GM12878 (cell line): Measurements from ENCODE around the gene UROD. TPM values are rescaled to one million over a fixed set of nuclear protein-coding genes. Genes with fewer than 3 reads are reported as not detected.

ENCODE experiments used
- ATAC-seq: fragments of 200-7000 bp; cut with Tn5 transposase; 3 replicates; pipeline ENCODE4 v1.9.1; 2020; ENCODE audit warnings: mild to moderate bottlenecking, moderate library complexity
- BruUV-seq: library from RNA; stranded (reverse); fragments of 400-500 nt; replicated peaks from 2 replicates; lab custom pipeline; 2021; lab: Mats Ljungman, UMichigan
- CTCF ChIA-PET: fragments of 300-600 bp; sonication (Branson Sonifier 250); formaldehyde crosslinking; extraction: SDS; loops from one replicate; lab custom pipeline; 2021; ENCODE audit warnings: inconsistent platforms; lab: Yijun Ruan, JAX
- POLR2A ChIA-PET: fragments of 350-600 bp; formaldehyde crosslinking; extraction: SDS; loops from one replicate; lab custom pipeline; 2021; ENCODE audit warnings: inconsistent platforms; lab: Charles Lee
- RAD21 ChIA-PET: fragments of 300-600 bp; sonication (Branson Sonifier 250); formaldehyde crosslinking; loops from one replicate; lab custom pipeline; 2023; ENCODE audit warnings: antibody characterized with exemption; ENCODE audit not compliant: unreplicated experiment; lab: Charles Lee
- SMC1A ChIA-PET: fragments of 300-600 bp; sonication (Branson Sonifier 250); formaldehyde crosslinking; loops from one replicate; lab custom pipeline; 2023; ENCODE audit not compliant: unreplicated experiment, uncharacterized antibody; lab: Charles Lee
- DNase-seq: peaks from one replicate; pipeline ENCODE4 v3.0.0-alpha.2; 2011; ENCODE audit warnings: low read depth, low spot score
- FAIRE-seq: peaks from 3 replicates; lab custom pipeline; 2011; peaks lifted over from hg19 to GRCh38; lab: Jason Lieb, UNC
- H2AFZ ChIP-seq: 2 replicates; pipeline ENCODE4 v1.6.0; 2011; ENCODE audit warnings: low read depth, low read length, control low read depth; ENCODE audit not compliant: control insufficient read depth
- H3K27ac ChIP-seq: 2 replicates; pipeline ENCODE4 v1.5.1; 2011; ENCODE audit warnings: control low read depth; ENCODE audit not compliant: control insufficient read depth, insufficient read depth
- H3K27me3 ChIP-seq, 2 experiments: replicated peaks in 1 of 2; 2 replicates each; pipeline versions ENCODE4 v1.6.0 to v1.6.1; 2011; ENCODE audit warnings: low read length in 1 of 2; ENCODE audit not compliant: control insufficient read depth in 2 of 2, insufficient read depth in 2 of 2
- H3K36me3 ChIP-seq, 2 experiments: 2 replicates each; pipeline ENCODE4 v1.5.1; 2011; ENCODE audit warnings: low read length in 1 of 2; ENCODE audit not compliant: control insufficient read depth in 2 of 2, insufficient read depth in 2 of 2
- H3K4me1 ChIP-seq: 2 replicates; pipeline ENCODE4 v1.6.1; 2011; ENCODE audit warnings: mild to moderate bottlenecking, low read length, moderate library complexity, mixed read lengths; ENCODE audit not compliant: control insufficient read depth, insufficient read depth
- H3K4me2 ChIP-seq: 2 replicates; pipeline ENCODE4 v1.6.0; 2011; ENCODE audit warnings: control low read depth; ENCODE audit not compliant: control insufficient read depth, insufficient read depth
- H3K4me3 ChIP-seq: fragments of 200-600 bp; sonication (generic); 2 replicates; pipeline ENCODE4 v1.5.1; 2016
- H3K79me2 ChIP-seq: 2 replicates; pipeline ENCODE4 v1.6.0; 2011; ENCODE audit warnings: low read length; ENCODE audit not compliant: control insufficient read depth, insufficient read depth
- H3K9ac ChIP-seq: 2 replicates; pipeline ENCODE4 v1.8.0; 2011; ENCODE audit warnings: low read length, control low read depth, mixed read lengths; ENCODE audit not compliant: control insufficient read depth, insufficient read depth
- H3K9me3 ChIP-seq: replicated peaks from 3 replicates; pipeline ENCODE4 v1.5.1; 2011; ENCODE audit warnings: mild to moderate bottlenecking, low read length; ENCODE audit not compliant: control insufficient read depth, insufficient read depth
- H4K20me1 ChIP-seq: 2 replicates; pipeline ENCODE4 v1.6.0; 2011; ENCODE audit not compliant: control insufficient read depth, insufficient read depth
- BCL3 ChIP-seq: IDR thresholded peaks from 2 replicates; pipeline ENCODE4 v1.6.1; 2011; ENCODE audit warnings: borderline replicate concordance, low read depth, mild to moderate bottlenecking, moderate library complexity, low read length; ENCODE audit not compliant: insufficient read depth, poor library complexity, severe bottlenecking
- CBFB ChIP-seq: IDR thresholded peaks from 2 replicates; pipeline ENCODE4 v1.6.1; 2016; ENCODE audit warnings: antibody characterized with exemption, low read depth
- CREM ChIP-seq: IDR thresholded peaks from 2 replicates; pipeline ENCODE4 v1.6.1; 2014; ENCODE audit warnings: antibody characterized with exemption, low read depth
- EGR1 ChIP-seq, 2 experiments: IDR thresholded peaks; 1 replicate in 1 of 2; 2 replicates in 1 of 2; pipeline ENCODE4 v1.6.1; 2011 to 2012; ENCODE audit warnings: low read depth in 2 of 2, low read length in 2 of 2, borderline replicate concordance in 1 of 2, mild to moderate bottlenecking in 1 of 2, moderate library complexity in 1 of 2
- IKZF1 ChIP-seq: fragments of 450-650 bp; conservative IDR thresholded peaks from 2 replicates; pipeline ENCODE4 v1.6.1; 2017; ENCODE audit warnings: antibody characterized with exemption, mild to moderate bottlenecking
- IRF5 ChIP-seq: fragments of 450-650 bp; IDR thresholded peaks from 2 replicates; pipeline ENCODE4 v1.6.1; 2017; ENCODE audit warnings: borderline replicate concordance
- NFIC ChIP-seq: IDR thresholded peaks from 2 replicates; pipeline ENCODE4 v1.6.1; 2012; ENCODE audit warnings: low read depth, mild to moderate bottlenecking, inconsistent platforms, low read length, moderate library complexity
- RELA ChIP-seq: fragments of 450-650 bp; IDR thresholded peaks from 2 replicates; pipeline ENCODE4 v1.8.0; 2014; ENCODE audit warnings: borderline replicate concordance; ENCODE audit not compliant: partially characterized antibody
- SIN3A ChIP-seq: IDR thresholded peaks from 2 replicates; pipeline ENCODE4 v1.6.1; 2012; ENCODE audit warnings: low read depth, low read length, improper control_type of control experiment
- SMC3 ChIP-seq: IDR thresholded peaks from 2 replicates; pipeline ENCODE4 v1.6.1; 2011; ENCODE audit warnings: low read length, improper control_type of control experiment, borderline replicate concordance
- TBL1XR1 ChIP-seq: IDR thresholded peaks from 2 replicates; pipeline ENCODE4 v1.6.1; 2012; ENCODE audit warnings: low read depth, low read length, improper control_type of control experiment
- ZNF24 ChIP-seq: fragments of 450-650 bp; IDR thresholded peaks from 2 replicates; pipeline ENCODE4 v1.6.1; 2017; ENCODE audit warnings: antibody characterized with exemption, mild to moderate bottlenecking
- ZNF384 ChIP-seq: IDR thresholded peaks from 2 replicates; pipeline ENCODE4 v1.6.1; 2012; ENCODE audit warnings: low read depth, mild to moderate bottlenecking, low read length, improper control_type of control experiment, borderline replicate concordance
- WGBS: methylation state at CpG from one replicate; pipeline ENCODE4 v1.1.6; 2016; ENCODE audit warnings: low lambda C conversion rate; ENCODE audit not compliant: insufficient replicate concordance, insufficient coverage; ENCODE audit errors: missing lambda C conversion rate; 5-methylcytosine and 5-hydroxymethylcytosine counted together
- in situ Hi-C: fragments of 300-500 bp; cut with MboI; formaldehyde crosslinking; loops from 9 replicates; pipeline ENCODE4 v1.14.3; 2018; ENCODE audit warnings: mixed read lengths
- intact Hi-C: fragments of 100-400 bp; cut with micrococcal nuclease; formaldehyde crosslinking; loops from one replicate; pipeline ENCODE4 v1.14.2; 2022; ENCODE audit not compliant: unreplicated experiment
- polyA plus RNA-seq, 11 experiments: library from polyadenylated mRNA; depleted of rRNA in 4 of 11; unstranded in 6 of 11; stranded (reverse) in 5 of 11; fragments of >200 nt; fragmentation: Nextera tagmentation in 4 of 11; fragmentation: Illumina TruSeq in 1 of 11; extraction: Ambion mirVana in 4 of 11; extraction: Trizol in 1 of 11; gene quantifications; 1 replicate in 1 of 11; 2 replicates in 10 of 11; pipeline versions ENCODE4 v1.2.1 to v1.2.3, GENCODE V29; 2011 to 2016; ENCODE audit warnings: inconsistent platforms in 2 of 11, missing spikeins in 2 of 11, low read depth in 1 of 11
- total RNA-seq, 4 experiments: library from RNA; depleted of rRNA in 3 of 4; stranded (reverse); fragments of >200 nt in 3 of 4; fragmentation: Illumina TruSeq in 1 of 4; extraction: Trizol in 1 of 4; gene quantifications; 2 replicates each; pipeline versions ENCODE4 v1.2.1 to v1.2.3, GENCODE V29; 2013 to 2021
- TF ChIP-seq, protein P1 (sequence below): fragments of 450-650 bp; IDR thresholded peaks from 2 replicates; pipeline ENCODE4 v1.6.1; 2017; ENCODE audit warnings: mild to moderate bottlenecking, moderate library complexity

The UROD gene
- total and polyA plus RNA-seq, 10 of the 15 experiments (the other 5 are each of a cell fraction or from before 2014, with no cell fraction given): 65.8 to 330 (median 102) TPM

DNA sequence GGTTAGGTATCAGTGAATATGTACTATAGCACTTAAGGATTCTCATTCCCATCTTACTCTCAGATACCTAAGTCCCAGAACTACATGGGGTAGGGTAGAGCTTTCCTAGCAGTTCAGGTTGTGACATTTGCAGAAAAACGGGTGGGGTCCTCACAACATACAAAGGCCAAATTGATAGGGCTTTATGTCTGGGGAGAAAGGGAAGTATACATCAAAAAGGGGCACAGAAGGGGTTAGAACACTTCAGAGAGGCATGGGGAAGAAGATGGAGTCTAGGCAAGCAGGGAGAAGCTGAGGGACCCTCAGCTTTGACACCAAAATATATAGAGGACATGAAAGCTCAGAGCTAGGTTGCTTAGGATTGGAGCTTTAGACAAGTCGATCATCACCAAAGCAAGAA lies 3.6 kb downstream of the UROD start (continued):
- TF ChIP-seq ZNF384: no peak

DNA sequence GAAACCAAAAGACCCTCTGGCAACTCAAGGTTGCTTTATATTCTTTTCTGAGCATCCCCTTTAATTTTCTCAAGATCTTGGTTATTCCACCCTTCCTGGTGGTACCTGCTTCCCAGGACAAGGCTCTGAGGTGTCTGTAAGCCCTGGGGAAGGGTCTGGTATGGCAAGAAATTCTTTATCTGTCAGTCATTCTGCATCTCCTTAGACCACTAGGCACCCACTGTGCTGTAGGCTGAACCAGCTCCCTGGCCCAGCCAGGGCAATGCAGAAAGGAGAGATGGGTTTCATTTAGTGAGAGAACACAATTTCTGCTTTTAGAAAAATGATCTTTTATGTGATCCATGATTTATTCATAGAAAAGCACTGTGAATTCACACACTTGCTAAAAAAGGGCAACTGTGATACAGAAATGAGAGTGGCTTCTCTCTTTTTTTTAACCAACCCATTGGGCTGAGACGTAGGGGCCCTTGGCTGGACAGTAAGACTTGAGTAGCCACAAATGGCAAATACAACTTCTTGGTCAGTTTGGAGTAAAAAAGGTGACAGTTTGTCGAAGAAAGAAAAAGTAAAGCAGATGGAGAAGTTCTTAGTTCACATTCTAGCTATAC lies 4.1 kb downstream of the UROD start:
- H3K27me3 ChIP-seq: no peaks in the 10 kb centered on the region
- ATAC-seq (no peak), FAIRE-seq (no peak), DNase-seq (no peak)
- WGBS: 68% methylated on average over 2 of the region's 2 CpGs
- H3K4me3 ChIP-seq: no peak overlapping the region
- H3K4me1 ChIP-seq: peaks cover 6% of the 10 kb centered on the region
- intact Hi-C loops: loop anchor here (10.0 kb wide), 2 partner anchors 219 to 569 kb away; partner anchors contain the start of gene NASP
- H3K36me3 ChIP-seq: no peaks in the 10 kb centered on the region
- H3K27ac ChIP-seq: no peak overlapping the region
- no peak overlapping the region for H3K4me2 ChIP-seq
- RAD21 ChIA-PET: interaction anchor here (1.0 to 12.5 kb wide), 4 partner anchors 35 to 478 kb away, joined by 3 to 313 read pairs (median 72); partner anchors contain the start of genes MUTYH, TESK2 and TOE1
- POLR2A ChIA-PET: interaction anchor here (0.8 kb wide), 1 partner anchor 286 kb away, joined by 4 read pairs; no protein-coding TSS in a partner anchor
- BruUV-seq: no TSS peak
- SMC1A ChIA-PET: interaction anchor here (1.0 to 12.5 kb wide), 4 partner anchors 19 to 476 kb away, joined by 3 to 284 read pairs (median 44); partner anchors contain the start of gene TESK2
- H4K20me1 ChIP-seq: no peaks in the 10 kb centered on the region
- no peak overlapping the region for H2AFZ ChIP-seq
- H3K9ac ChIP-seq: no peak overlapping the region
- in situ Hi-C loops: no loop called here
- H3K9me3 ChIP-seq: no peaks in the 10 kb centered on the region
- H3K79me2 ChIP-seq: peaks cover 4% of the 10 kb centered on the region
- CTCF ChIA-PET: interaction anchor here (0.6 to 11.4 kb wide), 8 partner anchors 17 to 477 kb away, joined by 3 to 167 read pairs (median 4); partner anchors contain the start of genes MUTYH, TESK2 and TOE1
- TF ChIP-seq SIN3A (no peak), IKZF1 (no peak), NFIC (no peak), CBFB (no peak), SMC3 (no peak), EGR1 (IDR thresholded peaks at IDR 0.05; ENCODE audit: borderline replicate concordance in 1 of 2, low read depth in 2 of 2, low read length in 2 of 2) (no peak), RELA (no peak), ZNF24 (no peak), TBL1XR1 (no peak), IRF5 (no peak), BCL3 (no peak), CREM (no peak)
- TF ChIP-seq, protein P1, sequence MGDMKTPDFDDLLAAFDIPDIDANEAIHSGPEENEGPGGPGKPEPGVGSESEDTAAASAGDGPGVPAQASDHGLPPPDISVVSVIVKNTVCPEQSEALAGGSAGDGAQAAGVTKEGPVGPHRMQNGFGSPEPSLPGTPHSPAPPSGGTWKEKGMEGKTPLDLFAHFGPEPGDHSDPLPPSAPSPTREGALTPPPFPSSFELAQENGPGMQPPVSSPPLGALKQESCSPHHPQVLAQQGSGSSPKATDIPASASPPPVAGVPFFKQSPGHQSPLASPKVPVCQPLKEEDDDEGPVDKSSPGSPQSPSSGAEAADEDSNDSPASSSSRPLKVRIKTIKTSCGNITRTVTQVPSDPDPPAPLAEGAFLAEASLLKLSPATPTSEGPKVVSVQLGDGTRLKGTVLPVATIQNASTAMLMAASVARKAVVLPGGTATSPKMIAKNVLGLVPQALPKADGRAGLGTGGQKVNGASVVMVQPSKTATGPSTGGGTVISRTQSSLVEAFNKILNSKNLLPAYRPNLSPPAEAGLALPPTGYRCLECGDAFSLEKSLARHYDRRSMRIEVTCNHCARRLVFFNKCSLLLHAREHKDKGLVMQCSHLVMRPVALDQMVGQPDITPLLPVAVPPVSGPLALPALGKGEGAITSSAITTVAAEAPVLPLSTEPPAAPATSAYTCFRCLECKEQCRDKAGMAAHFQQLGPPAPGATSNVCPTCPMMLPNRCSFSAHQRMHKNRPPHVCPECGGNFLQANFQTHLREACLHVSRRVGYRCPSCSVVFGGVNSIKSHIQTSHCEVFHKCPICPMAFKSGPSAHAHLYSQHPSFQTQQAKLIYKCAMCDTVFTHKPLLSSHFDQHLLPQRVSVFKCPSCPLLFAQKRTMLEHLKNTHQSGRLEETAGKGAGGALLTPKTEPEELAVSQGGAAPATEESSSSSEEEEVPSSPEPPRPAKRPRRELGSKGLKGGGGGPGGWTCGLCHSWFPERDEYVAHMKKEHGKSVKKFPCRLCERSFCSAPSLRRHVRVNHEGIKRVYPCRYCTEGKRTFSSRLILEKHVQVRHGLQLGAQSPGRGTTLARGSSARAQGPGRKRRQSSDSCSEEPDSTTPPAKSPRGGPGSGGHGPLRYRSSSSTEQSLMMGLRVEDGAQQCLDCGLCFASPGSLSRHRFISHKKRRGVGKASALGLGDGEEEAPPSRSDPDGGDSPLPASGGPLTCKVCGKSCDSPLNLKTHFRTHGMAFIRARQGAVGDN: no peak
